Measurements from ENCODE around the gene KATNBL1.

KATNBL1 gene

DNA sequence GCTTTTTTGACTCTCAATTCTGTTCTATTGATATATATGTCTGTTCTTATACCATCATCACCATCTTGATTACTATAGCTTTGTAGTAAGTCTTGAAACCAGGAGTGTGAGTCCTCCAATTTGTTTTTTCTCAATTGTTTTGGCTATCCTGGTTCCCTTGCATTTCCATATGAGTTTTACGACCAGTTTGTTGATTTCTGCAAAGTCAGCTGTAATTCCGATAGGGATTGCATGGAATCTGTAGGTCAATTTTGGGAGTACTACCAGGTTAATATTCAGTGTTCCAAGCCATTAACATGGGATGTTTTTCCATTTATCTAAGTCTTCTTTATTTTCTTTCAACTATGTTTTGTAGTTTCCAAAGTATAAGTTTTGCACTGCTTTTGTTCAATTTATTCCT, 81.0 kb downstream of the KATNBL1 start:
- Histone ChIP-seq H3K27me3 (ENCODE audit: insufficient read depth, poor library complexity, severe bottlenecking) (no peaks in the 10 kb centered on the region), H3K27ac (replicated peaks) (no peak overlapping the region), H3K4me3 (replicated peaks; ENCODE audit: insufficient read depth, low read length) (no peak overlapping the region)
- DNase-seq (ENCODE audit: low read depth in 1 of 2, low spot score in 1 of 2): no peak
- TF ChIP-seq POLR2AphosphoS5 (IDR thresholded peaks at IDR 0.05; ENCODE audit: low read depth): no peak
- TF ChIP-seq, protein P1, sequence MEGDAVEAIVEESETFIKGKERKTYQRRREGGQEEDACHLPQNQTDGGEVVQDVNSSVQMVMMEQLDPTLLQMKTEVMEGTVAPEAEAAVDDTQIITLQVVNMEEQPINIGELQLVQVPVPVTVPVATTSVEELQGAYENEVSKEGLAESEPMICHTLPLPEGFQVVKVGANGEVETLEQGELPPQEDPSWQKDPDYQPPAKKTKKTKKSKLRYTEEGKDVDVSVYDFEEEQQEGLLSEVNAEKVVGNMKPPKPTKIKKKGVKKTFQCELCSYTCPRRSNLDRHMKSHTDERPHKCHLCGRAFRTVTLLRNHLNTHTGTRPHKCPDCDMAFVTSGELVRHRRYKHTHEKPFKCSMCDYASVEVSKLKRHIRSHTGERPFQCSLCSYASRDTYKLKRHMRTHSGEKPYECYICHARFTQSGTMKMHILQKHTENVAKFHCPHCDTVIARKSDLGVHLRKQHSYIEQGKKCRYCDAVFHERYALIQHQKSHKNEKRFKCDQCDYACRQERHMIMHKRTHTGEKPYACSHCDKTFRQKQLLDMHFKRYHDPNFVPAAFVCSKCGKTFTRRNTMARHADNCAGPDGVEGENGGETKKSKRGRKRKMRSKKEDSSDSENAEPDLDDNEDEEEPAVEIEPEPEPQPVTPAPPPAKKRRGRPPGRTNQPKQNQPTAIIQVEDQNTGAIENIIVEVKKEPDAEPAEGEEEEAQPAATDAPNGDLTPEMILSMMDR (IDR thresholded peaks at IDR 0.05; ENCODE audit: insufficient read depth, low read length): no peak
- TF ChIP-seq, protein P2, sequence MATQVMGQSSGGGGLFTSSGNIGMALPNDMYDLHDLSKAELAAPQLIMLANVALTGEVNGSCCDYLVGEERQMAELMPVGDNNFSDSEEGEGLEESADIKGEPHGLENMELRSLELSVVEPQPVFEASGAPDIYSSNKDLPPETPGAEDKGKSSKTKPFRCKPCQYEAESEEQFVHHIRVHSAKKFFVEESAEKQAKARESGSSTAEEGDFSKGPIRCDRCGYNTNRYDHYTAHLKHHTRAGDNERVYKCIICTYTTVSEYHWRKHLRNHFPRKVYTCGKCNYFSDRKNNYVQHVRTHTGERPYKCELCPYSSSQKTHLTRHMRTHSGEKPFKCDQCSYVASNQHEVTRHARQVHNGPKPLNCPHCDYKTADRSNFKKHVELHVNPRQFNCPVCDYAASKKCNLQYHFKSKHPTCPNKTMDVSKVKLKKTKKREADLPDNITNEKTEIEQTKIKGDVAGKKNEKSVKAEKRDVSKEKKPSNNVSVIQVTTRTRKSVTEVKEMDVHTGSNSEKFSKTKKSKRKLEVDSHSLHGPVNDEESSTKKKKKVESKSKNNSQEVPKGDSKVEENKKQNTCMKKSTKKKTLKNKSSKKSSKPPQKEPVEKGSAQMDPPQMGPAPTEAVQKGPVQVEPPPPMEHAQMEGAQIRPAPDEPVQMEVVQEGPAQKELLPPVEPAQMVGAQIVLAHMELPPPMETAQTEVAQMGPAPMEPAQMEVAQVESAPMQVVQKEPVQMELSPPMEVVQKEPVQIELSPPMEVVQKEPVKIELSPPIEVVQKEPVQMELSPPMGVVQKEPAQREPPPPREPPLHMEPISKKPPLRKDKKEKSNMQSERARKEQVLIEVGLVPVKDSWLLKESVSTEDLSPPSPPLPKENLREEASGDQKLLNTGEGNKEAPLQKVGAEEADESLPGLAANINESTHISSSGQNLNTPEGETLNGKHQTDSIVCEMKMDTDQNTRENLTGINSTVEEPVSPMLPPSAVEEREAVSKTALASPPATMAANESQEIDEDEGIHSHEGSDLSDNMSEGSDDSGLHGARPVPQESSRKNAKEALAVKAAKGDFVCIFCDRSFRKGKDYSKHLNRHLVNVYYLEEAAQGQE (IDR thresholded peaks at IDR 0.05; ENCODE audit: insufficient replicate concordance, low read depth): no peak
- TF ChIP-seq SPI1 (IDR thresholded peaks at IDR 0.05; ENCODE audit: borderline replicate concordance, low read depth): no peak
- no peak for TF ChIP-seq GABPA (IDR thresholded peaks at IDR 0.05; ENCODE audit: low read depth)

DNA sequence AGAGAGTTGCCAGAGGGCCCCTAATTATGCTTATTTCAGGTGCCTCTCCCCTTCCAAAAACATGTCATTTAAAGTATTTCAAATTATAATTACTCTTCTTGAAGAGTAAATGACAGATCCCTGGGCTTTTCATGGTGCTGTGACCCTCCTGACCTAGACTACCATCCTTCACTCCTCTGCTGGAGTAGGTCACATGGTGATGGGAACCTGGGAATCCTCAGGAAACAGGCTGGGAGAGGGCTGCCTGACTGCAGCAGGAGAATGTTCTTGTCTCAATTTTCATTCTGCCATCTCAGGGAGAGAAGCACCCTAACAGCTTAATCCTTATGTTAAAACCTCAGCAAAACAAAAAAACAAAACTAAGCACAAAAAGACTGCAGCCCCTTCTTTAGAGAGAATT, 83.4 kb downstream of the KATNBL1 start:
- TF ChIP-seq POLR2AphosphoS5 (IDR thresholded peaks at IDR 0.05; ENCODE audit: low read depth) (no peak), SPI1 (IDR thresholded peaks at IDR 0.05; ENCODE audit: borderline replicate concordance, low read depth) (no peak), GABPA (IDR thresholded peaks at IDR 0.05; ENCODE audit: low read depth) (no peak)
- TF ChIP-seq, protein P1 (IDR thresholded peaks at IDR 0.05; ENCODE audit: insufficient read depth, low read length): no peak
- TF ChIP-seq, protein P2 (IDR thresholded peaks at IDR 0.05; ENCODE audit: insufficient replicate concordance, low read depth): no peak
- no peak overlapping the region for H3K4me3 ChIP-seq (replicated peaks; ENCODE audit: insufficient read depth, low read length)
- no peaks in the 10 kb centered on the region for H3K27me3 ChIP-seq (ENCODE audit: insufficient read depth, poor library complexity, severe bottlenecking)
- no peak overlapping the region for H3K27ac ChIP-seq (replicated peaks)
- DNase-seq (ENCODE audit: low read depth in 1 of 2, low spot score in 1 of 2): no peak

DNA sequence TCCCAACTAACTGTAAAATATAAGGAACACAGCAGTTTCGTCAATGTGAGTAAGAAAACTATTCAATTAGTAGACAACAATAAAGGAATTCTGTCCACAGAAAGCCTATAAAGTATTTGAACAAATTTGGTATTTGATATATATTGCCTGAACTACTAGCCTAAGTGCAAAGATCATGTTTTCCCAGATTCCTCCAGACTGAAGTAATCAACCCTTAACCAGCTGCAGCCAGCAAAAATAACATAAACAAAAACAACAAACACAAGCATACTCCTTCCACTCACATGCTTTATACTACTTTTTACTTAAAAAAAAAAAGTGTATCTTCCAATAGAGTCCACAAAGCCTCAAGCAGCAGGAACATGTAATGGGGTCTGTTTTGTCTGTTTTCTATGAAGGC, 84.0 kb downstream of the KATNBL1 start:
- DNase-seq (ENCODE audit: low read depth in 1 of 2, low spot score in 1 of 2): no peak
- Histone ChIP-seq H3K27ac (replicated peaks) (no peak overlapping the region), H3K4me3 (replicated peaks; ENCODE audit: insufficient read depth, low read length) (no peak overlapping the region), H3K27me3 (ENCODE audit: insufficient read depth, poor library complexity, severe bottlenecking) (no peaks in the 10 kb centered on the region)
- TF ChIP-seq, protein P1 (IDR thresholded peaks at IDR 0.05; ENCODE audit: insufficient read depth, low read length): no peak
- no peak for TF ChIP-seq SPI1 (IDR thresholded peaks at IDR 0.05; ENCODE audit: borderline replicate concordance, low read depth)
- TF ChIP-seq, protein P2 (IDR thresholded peaks at IDR 0.05; ENCODE audit: insufficient replicate concordance, low read depth): no peak
- no peak for TF ChIP-seq GABPA (IDR thresholded peaks at IDR 0.05; ENCODE audit: low read depth)
- no peak for TF ChIP-seq POLR2AphosphoS5 (IDR thresholded peaks at IDR 0.05; ENCODE audit: low read depth)
